NOMO-1 treated with DMSO at 0.1 percent for 48 hours (cell line): ENCODE measurements around the gene GLRA3.
A peak's percentile ranks its signal among the peaks of the same experiment; 100 is the strongest.
"Not testable (repeated sequence)": the region's sequence is repeated elsewhere in the genome, so short reads cannot be mapped to it uniquely, and the experiment has no call there.

ENCODE experiments used
- DNase-seq: peaks from one replicate; lab custom pipeline; 2025; ENCODE audit not compliant: unreplicated experiment; lab: John Stamatoyannopoulos, UW

GLRA3 gene

GRCh38 chr4:174669270-174669669 is 159.8 kb downstream of the GLRA3 start:
- DNase-seq = no peak

- DNase-seq = no peak
Measured at GRCh38 chr4:174665799-174666198, 163.2 kb downstream of the GLRA3 start.

- DNase-seq = no peak
Measured at GRCh38 chr4:174663216-174663615, 165.8 kb downstream of the GLRA3 start.

- peak; percentile 28 for DNase-seq
Measured at GRCh38 chr4:174658246-174658645, 170.8 kb downstream of the GLRA3 start.

GRCh38 chr4:174657472-174657871 is 171.6 kb downstream of the GLRA3 start:
- no peak for DNase-seq

- DNase-seq = no peak
Measured at GRCh38 chr4:174654634-174655033, 174.4 kb downstream of the GLRA3 start.

- no peak for DNase-seq
Measured at GRCh38 chr4:174650711-174651355, 178.2 kb downstream of the GLRA3 start.

GRCh38 chr4:174648812-174649211 is 180.2 kb downstream of the GLRA3 start:
- no peak for DNase-seq

- no peak for DNase-seq
Measured at GRCh38 chr4:174646326-174646725, 182.7 kb downstream of the GLRA3 start.

- DNase-seq = no peak
Measured at GRCh38 chr4:174640146-174640545, 188.9 kb downstream of the GLRA3 start.

GRCh38 chr4:174635732-174636131 is 193.3 kb downstream of the GLRA3 start:
- DNase-seq = no peak

- no peak for DNase-seq
Measured at GRCh38 chr4:174633399-174633798, 195.6 kb downstream of the GLRA3 start.

GRCh38 chr4:174631901-174632758 is 196.9 kb downstream of the GLRA3 start:
- peak; percentile 59 for DNase-seq

- not testable (repeated sequence) for DNase-seq
Measured at GRCh38 chr4:174629907-174630450, 199.1 kb downstream of the GLRA3 start.

GRCh38 chr4:174629265-174629664 is 199.8 kb downstream of the GLRA3 start:
- DNase-seq = no peak

GRCh38 chr4:174628191-174628590 is 200.9 kb downstream of the GLRA3 start:
- no peak for DNase-seq

- no peak for DNase-seq
Measured at GRCh38 chr4:174627473-174627872, 201.6 kb downstream of the GLRA3 start.

GRCh38 chr4:174626342-174627008 is 202.6 kb downstream of the GLRA3 start:
- DNase-seq = no peak

- peak; percentile 87 for DNase-seq
Measured at GRCh38 chr4:174616661-174617060, 212.4 kb downstream of the GLRA3 start.

- peak; percentile 89 for DNase-seq
Measured at GRCh38 chr4:174613979-174614378, 215.1 kb downstream of the GLRA3 start.

- DNase-seq = no peak
Measured at GRCh38 chr4:174611792-174612191, 217.3 kb downstream of the GLRA3 start.

GRCh38 chr4:174607792-174608191 is 221.3 kb downstream of the GLRA3 start:
- DNase-seq = peak; percentile 9
